IMR-90 (cell line): ENCODE data around the gene PIEZO1.

ENCODE experiments used
- BHLHE40 ChIP-seq: fragments of 150-350 bp; IDR thresholded peaks from 2 replicates; pipeline ENCODE4 v1.6.1; 2016; ENCODE audit warnings: mild to moderate bottlenecking, low read depth, low read length
- CEBPB ChIP-seq: IDR thresholded peaks from 2 replicates; pipeline ENCODE4 v1.6.1; 2012; ENCODE audit warnings: low read depth, low read length, improper control_type of control experiment
- CHD1 ChIP-seq: IDR thresholded peaks from 2 replicates; pipeline ENCODE4 v1.6.1; 2012; ENCODE audit warnings: low read depth, low read length, improper control_type of control experiment
- POLR2A ChIP-seq: IDR thresholded peaks from 2 replicates; pipeline ENCODE4 v1.6.1; 2012; ENCODE audit warnings: mild to moderate bottlenecking, low read depth, low read length
- RAD21 ChIP-seq: IDR thresholded peaks from 2 replicates; pipeline ENCODE4 v1.6.1; 2012; ENCODE audit warnings: low read length, improper control_type of control experiment
- RCOR1 ChIP-seq: IDR thresholded peaks from 2 replicates; pipeline ENCODE4 v1.6.1; 2012; ENCODE audit warnings: mild to moderate bottlenecking, low read length, improper control_type of control experiment; ENCODE audit not compliant: insufficient replicate concordance
- SMC3 ChIP-seq: fragments of 150-350 bp; IDR thresholded peaks from 2 replicates; pipeline ENCODE4 v1.6.1; 2016; ENCODE audit warnings: low read depth, mild to moderate bottlenecking, antibody characterized with exemption, low read length, moderate library complexity
- TF ChIP-seq, protein P1 (sequence below): fragments of 150-350 bp; IDR thresholded peaks from 2 replicates; pipeline ENCODE4 v1.6.1; 2016; ENCODE audit warnings: low read depth, mild to moderate bottlenecking, low read length, moderate library complexity, borderline replicate concordance
- TF ChIP-seq, protein P2 (sequence below): conservative IDR thresholded peaks from 2 replicates; pipeline ENCODE4 v1.5.1; 2012; ENCODE audit warnings: mild to moderate bottlenecking, low read depth, low read length, improper control_type of control experiment

DNA sequence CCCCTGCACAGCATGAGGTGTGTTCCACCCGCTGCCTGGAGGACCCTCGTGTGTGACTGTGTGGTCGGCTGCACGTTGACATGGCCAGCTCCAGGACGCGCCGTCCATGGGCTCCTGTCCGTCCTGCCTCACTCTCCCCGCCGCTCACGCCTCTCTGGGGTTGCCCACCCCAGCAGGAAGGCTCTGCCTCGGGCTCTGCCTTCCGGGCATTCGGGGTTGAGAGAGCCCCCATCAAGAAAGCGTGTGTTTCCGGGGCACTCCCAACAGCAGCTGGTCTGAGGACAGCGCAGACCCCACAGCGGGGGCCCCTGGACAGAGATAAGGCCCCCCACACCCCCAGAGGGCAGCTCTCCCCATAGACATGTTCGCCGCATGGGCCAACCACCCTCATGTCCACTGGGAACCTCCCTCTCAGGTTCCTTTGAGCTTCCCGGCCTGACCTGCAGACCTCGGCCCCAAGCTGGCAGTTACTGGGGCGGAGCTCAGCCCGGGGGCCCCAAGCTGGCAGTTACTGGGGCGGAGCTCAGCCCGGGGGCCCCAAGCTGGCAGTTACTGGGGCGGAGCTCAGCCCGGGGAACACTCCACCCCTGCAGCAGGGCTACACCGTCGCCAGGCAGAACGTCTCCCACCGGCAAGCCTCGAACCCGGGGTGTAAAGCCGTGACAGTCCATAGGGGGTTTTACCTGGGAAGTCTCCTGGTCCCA, 8.4 kb upstream of the PIEZO1 start:
- TF ChIP-seq, protein P1, sequence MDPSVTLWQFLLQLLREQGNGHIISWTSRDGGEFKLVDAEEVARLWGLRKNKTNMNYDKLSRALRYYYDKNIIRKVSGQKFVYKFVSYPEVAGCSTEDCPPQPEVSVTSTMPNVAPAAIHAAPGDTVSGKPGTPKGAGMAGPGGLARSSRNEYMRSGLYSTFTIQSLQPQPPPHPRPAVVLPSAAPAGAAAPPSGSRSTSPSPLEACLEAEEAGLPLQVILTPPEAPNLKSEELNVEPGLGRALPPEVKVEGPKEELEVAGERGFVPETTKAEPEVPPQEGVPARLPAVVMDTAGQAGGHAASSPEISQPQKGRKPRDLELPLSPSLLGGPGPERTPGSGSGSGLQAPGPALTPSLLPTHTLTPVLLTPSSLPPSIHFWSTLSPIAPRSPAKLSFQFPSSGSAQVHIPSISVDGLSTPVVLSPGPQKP = no peak
- TF ChIP-seq, protein P2, sequence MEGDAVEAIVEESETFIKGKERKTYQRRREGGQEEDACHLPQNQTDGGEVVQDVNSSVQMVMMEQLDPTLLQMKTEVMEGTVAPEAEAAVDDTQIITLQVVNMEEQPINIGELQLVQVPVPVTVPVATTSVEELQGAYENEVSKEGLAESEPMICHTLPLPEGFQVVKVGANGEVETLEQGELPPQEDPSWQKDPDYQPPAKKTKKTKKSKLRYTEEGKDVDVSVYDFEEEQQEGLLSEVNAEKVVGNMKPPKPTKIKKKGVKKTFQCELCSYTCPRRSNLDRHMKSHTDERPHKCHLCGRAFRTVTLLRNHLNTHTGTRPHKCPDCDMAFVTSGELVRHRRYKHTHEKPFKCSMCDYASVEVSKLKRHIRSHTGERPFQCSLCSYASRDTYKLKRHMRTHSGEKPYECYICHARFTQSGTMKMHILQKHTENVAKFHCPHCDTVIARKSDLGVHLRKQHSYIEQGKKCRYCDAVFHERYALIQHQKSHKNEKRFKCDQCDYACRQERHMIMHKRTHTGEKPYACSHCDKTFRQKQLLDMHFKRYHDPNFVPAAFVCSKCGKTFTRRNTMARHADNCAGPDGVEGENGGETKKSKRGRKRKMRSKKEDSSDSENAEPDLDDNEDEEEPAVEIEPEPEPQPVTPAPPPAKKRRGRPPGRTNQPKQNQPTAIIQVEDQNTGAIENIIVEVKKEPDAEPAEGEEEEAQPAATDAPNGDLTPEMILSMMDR = no peak
- no peak for TF ChIP-seq POLR2A
- no peak for TF ChIP-seq RCOR1
- TF ChIP-seq BHLHE40 = no peak
- TF ChIP-seq RAD21 = no peak
- no peak for TF ChIP-seq SMC3
- TF ChIP-seq CHD1 = no peak
- no peak for TF ChIP-seq CEBPB
